NCI-H2081 (cell line): ENCODE data around the gene C18orf32.
"Not testable (repeated sequence)": the region's sequence is repeated elsewhere in the genome, so short reads cannot be mapped to it uniquely, and the experiment has no call there.

ENCODE experiments used
- DNase-seq, 2 experiments: peaks; one replicate each; lab custom pipeline; 2025; lab: John Stamatoyannopoulos, UW

The C18orf32 gene

DNA sequence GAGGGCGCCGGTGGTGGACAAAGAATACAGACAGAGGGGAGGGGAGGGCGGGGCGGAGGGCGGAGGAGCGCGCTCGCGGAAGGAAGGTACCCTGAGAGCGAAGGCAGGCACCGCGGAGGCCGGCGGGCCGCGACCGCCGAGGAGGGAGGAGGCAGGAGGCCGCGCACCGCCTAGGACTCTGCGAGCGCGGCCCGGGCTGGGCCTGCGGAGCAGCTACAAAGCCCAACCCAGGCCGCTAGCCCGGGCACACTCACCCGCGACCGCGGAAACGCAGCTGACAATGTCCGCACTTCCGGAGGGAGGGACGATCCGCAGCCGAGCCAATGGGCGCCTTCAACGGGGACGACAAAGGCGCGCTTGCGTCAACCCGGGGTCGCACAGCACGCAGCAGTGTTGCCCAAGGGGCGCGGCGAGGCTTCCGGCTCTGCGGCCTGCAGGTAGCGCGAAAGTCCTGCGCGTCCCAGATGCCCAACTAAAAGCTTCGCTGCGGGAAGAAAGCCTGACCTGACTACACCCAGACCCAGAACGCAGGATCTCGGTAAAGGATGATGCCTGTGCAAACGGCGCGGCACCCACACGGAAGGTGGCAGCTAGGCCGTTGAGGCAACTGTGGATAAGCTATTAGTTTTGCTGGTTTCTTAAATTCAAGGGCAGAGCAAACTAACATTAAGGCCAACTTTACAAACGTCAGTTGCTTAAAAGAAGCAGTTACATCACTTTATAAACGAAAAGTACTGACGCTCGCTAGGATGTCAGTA lies at the start of gene C18orf32:
Gene C18orf32 (minus strand): TSS at position 282 of the 758 bp plus-strand sequence. CDS start 3,486 bp downstream, outside the sequence.
- peak; percentile 80 to 91 for DNase-seq

DNA sequence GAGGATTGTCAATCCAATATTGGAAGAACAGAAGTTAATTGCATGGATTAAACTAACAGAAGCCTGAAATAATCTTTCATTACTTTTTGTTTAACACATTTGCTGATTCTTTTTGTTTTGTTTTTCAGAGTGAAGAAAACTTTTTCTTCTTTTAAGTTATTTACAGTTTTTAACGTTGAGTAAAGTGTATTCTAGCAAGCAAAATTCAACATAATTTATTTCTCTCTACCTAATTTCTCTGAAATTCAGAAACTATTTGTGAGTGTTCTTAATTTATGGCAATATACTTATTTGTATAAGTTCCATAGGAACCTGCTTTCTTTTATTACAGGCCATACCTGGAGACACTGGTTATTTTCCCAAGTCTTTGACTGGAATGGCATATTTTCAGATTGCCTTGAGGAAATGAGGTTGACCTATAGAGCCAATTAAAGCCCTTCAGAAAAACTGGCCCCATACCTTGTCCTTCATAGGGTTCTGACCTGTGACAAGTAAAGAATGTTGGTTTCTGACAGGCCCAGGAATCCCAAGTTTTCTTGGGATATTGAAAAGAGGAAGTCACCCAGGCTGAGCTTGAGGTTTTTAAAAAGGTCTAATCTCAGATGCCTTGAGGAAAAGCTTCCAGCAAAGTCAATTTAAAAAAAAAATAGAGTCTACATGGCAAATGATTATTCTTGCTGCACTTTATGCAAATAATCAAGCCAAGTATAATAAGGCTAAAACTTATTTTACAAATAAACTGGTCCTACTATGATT lies 48.0 kb upstream of the C18orf32 start:
- no peak for DNase-seq

DNA sequence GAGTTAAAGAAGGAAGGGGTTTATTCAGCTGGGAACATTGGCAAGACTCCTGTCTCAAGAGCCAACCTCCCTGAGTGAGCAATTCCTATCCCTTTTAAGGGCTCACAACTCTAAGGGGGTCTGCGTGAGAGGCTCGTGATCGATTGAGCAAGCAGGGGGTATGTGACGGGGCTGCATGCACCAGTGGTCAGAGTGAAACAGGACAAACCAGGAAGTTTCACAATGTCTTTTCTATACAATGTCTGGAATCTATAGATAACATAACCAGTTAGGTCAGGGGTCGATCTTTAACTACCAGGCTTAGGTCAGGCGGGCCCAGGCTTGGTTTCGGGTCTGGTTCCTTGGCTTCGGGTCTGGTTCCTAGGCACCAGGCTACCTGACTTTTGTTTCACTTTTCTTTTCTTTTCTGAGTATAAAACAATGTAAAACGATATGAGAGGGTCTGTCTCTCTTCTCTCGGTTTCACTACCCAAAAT lies 44.7 kb upstream of the C18orf32 start:
- no peak for DNase-seq

DNA sequence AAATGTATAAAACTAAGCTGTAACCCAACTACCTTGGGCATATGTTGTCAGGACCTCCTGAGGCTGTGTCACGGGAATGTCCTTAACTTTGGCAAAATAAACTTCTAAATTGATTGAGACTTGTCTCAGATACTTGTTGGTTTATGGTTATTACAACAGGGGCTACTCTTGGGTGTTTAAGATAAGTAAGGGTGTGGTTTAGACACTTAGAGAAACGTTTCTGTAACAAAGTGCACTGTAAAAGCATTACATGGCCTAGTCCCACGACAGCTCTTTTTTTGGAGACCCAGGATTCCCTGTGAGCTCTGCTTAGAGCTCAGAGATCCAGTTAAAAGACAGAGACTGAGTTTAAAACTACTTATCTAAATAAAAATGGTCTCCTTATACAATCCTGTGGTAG lies 42.6 kb upstream of the C18orf32 start:
- no peak for DNase-seq

DNA sequence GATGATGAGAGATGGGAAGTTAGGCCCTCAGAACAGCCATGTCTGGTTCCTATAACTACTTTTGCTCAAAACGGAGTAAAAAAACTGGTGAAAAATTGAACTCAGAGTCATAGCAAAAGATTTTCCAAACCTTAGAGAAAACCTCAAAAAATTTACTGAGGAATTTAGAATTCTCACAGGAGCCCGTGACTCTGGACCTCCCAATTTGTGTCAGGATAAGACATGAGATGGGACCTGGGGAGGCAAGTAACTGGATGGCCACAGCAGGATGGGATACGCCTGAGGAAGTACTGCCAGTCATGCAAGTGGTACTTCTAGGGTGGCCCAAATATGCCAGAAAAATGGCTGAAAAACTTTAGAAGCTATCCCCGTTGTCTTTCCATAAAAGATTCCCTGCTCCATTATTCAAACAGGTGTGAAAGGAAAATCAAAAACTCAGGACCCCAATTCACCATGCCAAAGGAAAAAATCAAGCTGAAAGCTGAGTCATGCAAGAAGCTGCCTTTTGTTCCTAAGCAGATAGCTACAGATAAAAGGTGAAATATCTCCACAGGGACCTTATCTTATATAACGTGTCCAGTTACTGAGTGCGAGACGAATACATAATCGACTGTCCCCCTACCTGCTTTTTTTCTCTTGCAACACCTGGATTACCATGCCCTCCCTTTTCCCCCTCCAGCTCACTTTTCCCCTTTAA lies 40.7 kb upstream of the C18orf32 start:
- no peak for DNase-seq

DNA sequence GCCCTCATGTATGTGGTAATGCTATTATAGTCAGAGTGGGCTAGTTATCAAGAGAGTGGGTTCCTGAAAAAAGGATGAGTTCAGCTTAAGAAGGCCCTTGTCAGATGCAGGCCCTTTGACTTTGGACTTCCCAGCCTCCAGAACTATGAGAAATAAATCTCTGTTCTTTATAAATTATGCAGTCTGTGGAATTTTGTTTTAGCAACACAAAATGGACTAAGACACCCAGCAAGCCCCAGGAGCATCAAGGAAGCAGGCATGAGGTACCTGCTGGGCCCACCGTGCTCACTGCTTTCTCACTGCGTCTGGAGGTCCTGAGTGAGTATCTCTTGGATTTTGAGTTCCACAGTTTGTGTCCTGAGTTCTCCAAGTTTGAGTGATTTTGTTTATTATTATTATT lies 38.9 kb upstream of the C18orf32 start:
- no peak for DNase-seq

DNA sequence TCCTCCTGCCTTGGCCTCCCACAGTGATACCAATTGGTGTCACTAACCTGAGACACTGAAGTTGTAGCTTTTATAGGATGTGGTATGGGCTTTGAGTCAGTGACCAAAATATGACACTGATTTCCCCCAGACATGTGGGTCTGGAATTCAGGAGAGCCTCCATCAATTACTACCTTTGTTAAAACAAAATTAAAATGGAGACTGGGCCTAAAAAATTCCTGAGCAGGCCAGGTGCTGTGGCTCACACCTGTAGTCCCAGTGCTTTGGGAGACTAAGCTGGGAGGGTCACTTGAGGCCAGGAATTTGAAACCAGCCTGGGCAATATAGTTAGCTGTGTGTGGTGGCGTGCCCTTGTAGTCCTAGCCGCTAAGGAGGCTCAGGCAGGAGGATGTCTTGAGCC lies 37.9 kb upstream of the C18orf32 start:
- DNase-seq, result no peak

DNA sequence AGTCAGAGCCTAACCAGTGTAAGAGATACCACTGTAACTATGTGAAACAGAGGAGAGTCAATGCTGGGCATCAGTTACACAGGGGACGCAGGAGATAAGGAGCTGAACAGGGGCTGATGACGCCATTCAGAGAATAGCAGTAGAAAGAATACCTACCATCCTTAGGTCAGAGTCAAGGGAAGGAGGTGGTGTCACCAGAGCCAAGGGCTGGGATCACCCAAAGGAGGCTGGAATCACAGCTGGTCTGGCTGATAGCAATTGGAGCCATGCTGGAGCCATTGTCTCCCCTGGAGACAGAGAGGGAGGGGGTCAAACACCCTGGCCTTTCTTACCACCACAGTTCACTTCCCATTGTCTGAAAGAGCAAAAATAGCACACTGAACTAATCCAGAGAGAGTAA lies 37.3 kb upstream of the C18orf32 start:
- DNase-seq, result no peak

DNA sequence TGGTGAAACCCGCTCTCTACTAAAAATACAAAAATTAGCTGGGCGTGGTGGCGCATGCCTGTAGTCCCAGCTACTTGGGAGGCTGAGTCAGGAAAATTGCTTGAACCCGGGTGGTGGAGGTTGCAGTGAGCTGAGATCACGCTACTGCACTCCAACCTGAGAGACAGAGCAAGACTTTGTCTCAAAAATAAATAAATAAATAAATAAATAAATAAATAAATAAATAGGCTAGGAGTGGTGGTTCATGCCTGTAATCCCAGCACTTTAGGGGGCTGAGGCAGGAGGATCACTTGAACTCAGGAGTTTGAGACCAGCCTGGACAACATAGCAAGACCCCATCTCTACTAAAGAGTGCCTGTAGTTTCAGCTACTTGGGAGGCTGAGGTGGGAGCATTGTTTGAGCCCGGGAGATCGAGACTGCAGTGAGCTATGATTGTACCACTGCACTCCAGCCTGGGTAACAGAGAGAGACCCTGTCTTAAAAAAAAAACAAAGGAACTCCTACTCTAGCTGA lies 36.6 kb upstream of the C18orf32 start:
- DNase-seq, result not testable (repeated sequence)

DNA sequence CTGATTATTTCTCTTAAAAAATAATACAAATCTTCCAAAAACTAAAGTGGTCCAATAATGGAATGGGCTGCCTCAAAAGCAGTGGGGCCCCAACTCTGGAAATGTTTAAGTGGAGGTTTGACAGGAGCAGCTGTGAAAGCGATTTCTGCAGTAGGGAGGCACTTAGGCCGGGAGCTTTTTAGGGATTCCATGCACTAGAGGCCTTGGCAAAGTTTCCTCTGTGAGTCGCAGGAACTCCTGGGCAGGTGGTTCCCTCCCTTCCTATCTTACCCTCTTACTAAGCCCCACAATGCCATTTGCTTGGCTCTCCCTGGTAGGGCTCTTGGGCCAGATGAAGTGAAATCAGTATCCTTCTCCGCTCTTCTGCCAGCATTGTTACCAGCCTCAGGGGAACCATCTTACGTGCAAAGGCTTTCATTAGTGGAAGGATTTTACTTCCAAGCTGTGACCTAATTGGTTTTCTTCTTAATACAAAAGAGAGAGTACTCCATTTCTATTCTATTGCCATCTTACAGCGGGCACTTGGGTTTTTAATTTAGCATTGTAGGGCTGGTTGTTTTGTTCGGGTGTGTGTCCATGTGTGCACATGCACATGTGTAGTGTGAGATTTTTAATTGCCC lies 34.3 kb upstream of the C18orf32 start:
- no peak for DNase-seq

DNA sequence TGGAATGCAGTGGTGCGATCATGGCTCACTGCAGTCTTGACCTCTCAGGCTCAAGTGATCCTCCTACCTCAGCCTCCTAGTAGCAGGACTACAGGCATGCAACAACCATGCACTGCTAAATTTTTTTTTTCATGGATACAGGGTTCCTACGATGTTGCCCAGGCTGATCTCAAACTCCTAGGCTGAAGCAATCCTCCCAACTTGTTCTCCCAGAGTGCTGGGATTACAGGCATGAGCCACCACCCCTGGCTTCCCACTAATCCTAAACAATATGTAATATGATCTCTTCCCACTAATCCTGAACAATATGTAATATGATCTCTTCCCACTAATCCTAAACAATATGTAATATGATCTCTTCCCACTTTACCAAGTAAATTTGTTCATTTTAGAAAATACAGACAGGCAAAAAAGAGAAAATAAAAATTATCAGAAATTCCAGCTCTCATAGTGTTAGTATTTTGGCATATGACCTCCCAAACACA lies 33.7 kb upstream of the C18orf32 start:
- DNase-seq, result no peak

DNA sequence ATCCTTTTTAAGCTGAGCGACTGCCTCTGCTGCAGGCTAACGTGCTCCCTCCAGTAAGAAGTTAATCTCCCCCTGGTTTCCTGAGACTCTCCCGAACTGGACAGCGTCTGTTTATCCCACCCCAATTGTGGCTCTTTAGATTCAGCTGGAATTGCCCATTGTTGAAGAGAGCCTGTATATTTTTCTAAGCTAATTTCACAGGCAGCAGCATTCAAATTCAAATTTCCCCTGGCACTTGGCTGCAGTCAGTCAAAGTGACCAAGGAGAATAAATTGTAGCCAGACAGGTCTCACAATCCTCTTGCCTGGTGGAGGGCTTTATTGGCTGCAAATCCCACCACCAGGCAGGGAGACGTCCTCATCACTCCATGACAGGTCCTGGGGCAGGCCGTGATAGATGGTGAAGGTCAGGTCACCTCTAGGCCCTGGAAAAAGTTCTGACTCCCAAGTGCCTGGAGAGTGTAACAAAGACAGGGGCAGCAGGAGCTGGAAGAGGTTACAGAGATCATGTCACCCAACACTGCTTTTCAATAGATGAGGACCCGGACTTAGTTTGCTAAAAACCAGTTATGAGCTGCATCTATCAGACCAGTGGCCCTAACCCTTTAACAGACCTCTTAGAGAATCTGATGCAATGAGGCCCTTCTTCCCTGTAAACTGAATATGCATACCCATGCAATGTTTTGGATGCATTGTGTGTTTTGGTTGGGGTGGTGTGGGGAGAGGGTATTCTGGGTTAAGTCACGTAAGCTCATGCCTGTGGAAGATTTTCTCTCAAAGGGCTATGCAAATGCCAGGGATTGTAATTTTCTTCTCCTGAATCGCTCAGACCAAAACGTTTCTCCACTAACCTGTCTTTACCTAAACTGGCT lies 32.3 kb upstream of the C18orf32 start:
- DNase-seq, result no peak

DNA sequence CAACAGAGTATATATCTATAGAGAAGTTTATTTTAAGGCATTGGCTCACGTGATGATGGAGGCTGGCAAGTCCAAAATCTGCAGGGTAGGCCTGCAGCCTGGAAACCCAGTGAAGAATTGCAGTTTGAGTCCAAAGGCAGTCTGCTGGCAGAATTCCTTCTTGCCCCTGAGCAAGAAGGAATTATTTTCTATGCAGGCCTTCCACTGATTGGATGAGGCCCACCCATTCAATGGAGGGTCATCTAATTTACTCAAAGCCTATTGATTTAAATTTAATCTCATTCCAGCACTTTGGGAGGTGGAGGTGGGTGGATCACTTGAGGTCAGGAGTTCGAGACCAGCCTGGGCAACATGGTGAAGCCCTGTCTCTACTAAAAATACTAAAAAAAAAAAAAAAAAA lies 30.4 kb upstream of the C18orf32 start:
- DNase-seq, result no peak

DNA sequence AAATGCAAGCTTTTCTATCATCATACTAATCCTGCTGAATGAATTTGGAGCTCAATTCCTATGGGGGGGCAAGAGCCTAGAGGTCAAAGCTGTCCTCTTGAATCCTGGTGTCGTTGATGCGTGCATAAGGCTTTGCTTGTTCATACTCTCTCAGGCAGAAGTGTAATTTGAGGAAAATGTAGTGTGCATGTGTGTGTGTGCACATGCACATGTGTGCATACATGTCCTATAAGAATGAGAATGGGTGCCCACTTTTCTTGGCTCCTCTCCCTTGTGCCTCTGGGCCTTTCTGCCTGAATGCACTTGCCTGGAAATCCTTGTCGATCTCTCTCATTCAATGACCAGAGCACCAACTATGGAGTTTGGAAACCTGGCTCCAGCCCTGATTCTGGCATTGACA lies 28.5 kb upstream of the C18orf32 start:
- no peak for DNase-seq

DNA sequence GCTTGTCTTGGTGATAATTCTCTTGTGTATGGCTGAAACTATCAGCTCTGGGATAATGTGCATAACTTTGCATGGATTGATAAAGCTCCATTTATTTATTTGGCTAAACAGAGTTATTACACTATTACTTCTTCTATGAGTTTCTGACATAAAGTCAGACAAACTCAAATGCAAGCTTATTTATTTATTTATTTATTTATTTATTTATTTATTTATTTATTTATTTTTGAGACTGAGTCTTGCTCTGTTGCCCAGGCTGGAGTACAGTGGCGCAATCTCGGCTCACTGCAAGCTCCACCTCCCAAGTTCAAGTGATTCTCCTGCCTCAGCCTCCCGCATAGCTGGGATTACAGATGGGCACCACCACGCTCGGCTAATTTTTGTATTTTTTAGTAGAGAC lies 28.0 kb upstream of the C18orf32 start:
- DNase-seq, result not testable (repeated sequence)

DNA sequence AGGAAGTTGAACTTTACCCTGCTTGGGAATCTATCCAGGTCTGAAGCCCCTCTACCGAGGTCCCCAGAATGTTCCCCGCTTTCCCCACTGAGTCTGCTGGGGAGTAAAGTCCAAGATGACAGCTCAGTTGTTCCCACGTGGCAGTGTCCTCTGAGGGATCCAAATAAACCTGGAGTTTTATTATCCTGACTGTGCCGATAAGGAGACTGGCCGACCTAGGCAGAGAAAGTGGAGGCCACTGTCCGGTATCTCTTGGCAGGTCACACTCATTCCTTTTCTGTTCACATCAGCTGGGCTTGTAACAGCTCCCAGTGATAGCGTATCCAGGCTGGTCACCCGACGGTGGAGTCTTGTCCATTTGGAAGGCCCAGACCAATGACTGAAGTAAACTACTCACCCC lies 27.5 kb upstream of the C18orf32 start:
- no peak for DNase-seq

DNA sequence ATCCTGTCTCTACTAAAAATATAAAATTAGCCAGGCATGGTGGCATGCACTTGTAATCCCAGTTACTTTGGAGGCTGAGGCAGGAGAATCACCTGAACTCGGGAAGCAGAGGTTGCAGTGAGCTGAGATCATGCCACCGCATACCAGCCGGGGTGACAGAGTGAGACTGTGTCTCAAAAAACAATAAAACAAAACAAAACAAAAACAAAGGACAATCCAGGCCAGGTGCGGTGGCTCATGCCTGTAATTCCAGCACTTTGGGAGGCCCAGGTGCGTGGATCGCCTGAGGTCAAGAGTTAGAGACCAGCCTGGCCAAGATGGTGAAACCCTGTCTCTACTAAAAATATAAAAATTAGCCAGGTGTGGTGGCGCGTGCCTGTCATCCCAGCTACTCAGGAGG lies 25.8 kb upstream of the C18orf32 start:
- not testable (repeated sequence) for DNase-seq

DNA sequence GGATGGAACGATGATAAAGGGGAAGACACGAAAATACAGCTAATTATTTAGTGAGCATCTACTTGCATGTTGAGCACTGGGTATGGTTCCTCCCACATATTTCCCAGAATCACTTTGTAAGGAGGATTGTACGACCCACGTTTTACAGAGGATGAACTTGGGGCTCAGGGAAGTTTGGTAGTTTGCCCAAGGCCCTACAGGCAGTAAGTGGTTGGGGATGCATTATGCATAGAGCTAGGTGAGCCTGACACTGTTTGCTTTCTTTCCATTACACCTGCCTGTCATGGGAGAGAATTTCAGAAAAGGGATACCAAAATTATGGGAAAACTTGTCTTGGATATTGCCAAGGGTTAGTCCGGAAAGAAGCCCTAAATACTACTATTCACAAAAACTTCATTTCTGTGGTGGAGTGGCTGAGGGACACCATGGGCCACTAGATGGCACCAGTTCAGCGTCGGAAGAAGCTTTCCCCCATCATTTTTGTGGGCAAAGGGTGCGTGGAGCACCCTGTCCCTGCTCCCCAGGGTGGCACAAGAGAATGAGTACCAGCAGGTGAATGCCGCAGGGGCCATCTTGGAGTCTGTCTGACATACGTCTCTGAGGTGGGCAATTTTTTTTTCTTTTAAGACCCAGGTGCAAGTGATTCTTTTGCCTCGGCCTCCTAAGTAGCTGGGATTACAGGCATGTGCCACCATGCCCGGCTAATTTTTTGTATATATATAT lies 23.5 kb upstream of the C18orf32 start:
- peak; percentile 65 to 75 for DNase-seq

DNA sequence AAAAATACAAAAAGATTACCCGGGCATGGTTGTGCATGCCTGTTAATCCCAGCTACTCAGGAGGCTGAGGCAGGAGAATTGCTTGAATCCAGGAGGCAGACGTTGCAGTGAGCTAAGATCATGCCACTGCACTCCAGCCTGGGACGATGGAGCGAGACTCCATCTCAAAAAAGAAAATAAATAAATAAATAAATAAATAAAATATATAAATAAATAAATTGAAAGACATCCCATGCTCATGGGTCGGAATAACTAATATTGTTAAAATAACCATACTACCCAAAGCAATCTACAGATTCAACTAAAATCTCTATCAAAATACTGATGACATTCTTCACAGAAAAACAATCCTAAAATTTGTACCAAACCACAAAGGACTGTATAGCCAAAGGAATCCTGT lies 19.4 kb upstream of the C18orf32 start:
- DNase-seq, result not testable (repeated sequence)

DNA sequence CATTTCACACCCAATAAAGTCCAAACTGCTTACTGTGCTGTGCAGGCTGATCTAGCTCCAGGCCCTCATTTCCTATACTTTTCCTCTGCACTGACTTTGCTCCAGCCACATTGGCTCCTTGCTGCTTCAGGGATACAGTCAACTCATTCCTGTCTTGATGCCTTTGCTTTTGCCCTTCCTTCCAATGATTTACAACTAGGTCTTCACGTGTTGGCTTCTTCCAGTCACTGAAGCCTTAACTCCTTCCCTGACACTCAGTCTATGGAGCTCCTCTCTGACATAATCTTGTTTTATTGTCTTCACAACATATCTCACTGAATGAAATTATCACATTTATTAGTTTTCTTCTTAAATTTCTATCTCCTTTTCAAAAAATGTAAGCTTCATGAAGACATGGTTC lies 16.9 kb upstream of the C18orf32 start:
- DNase-seq, result no peak
